Stimulated activated CD8-positive, alpha-beta memory T cell treated with anti-CD3 and anti-CD28 coated beads, Interleukin-12 subunit alpha, Interleukin-12 subunit beta, amount 100 ng/mL, for 24 hours (primary cell): ENCODE results near the gene IL15.
"Not testable (repeated sequence)": the region's sequence is repeated elsewhere in the genome, so short reads cannot be mapped to it uniquely, and the experiment has no call there.

Experiments
- DNase-seq: peaks from one replicate; pipeline ENCODE4 v3.0.0-alpha.2; 2020; ENCODE audit errors: extremely low read depth

IL15 gene

GRCh38 chr4:141702472-141703182 lies 66.2 kb downstream of the IL15 start:
- DNase-seq = no peak

- no peak for DNase-seq
Measured at GRCh38 chr4:141703497-141703896, 67.1 kb downstream of the IL15 start.

- no peak for DNase-seq
Measured at GRCh38 chr4:141705048-141705746, 68.8 kb downstream of the IL15 start.

GRCh38 chr4:141705747-141706377 lies 69.5 kb downstream of the IL15 start:
- DNase-seq = no peak

- no peak for DNase-seq
Measured at GRCh38 chr4:141706445-141706844, 70.1 kb downstream of the IL15 start.

- no peak for DNase-seq
Measured at GRCh38 chr4:141711211-141711610, 74.8 kb downstream of the IL15 start.

- DNase-seq = no peak
Measured at GRCh38 chr4:141713185-141713584, 76.8 kb downstream of the IL15 start.

GRCh38 chr4:141713771-141714445 lies 77.5 kb downstream of the IL15 start:
- DNase-seq = no peak

- DNase-seq = no peak
Measured at GRCh38 chr4:141719585-141719984, 83.2 kb downstream of the IL15 start.

GRCh38 chr4:141721174-141721573 lies 84.8 kb downstream of the IL15 start:
- DNase-seq = no peak

GRCh38 chr4:141724646-141725045 lies 88.3 kb downstream of the IL15 start:
- DNase-seq = no peak

GRCh38 chr4:141727420-141727819 lies 91.0 kb downstream of the IL15 start:
- DNase-seq = no peak

GRCh38 chr4:141730805-141731204 lies 94.4 kb downstream of the IL15 start:
- DNase-seq = no peak

- DNase-seq = no peak
Measured at GRCh38 chr4:141731481-141731880, 95.1 kb downstream of the IL15 start.

GRCh38 chr4:141739636-141740035 lies 103.3 kb downstream of the IL15 start:
- DNase-seq = no peak

GRCh38 chr4:141746026-141746425 lies 109.6 kb downstream of the IL15 start:
- no peak for DNase-seq

- not testable (repeated sequence) for DNase-seq
Measured at GRCh38 chr4:141751806-141752205, 115.4 kb downstream of the IL15 start.

GRCh38 chr4:141757287-141757686 lies 120.9 kb downstream of the IL15 start:
- DNase-seq = no peak

- DNase-seq = no peak
Measured at GRCh38 chr4:141759796-141760425, 123.5 kb downstream of the IL15 start.

- no peak for DNase-seq
Measured at GRCh38 chr4:141761926-141762325, 125.5 kb downstream of the IL15 start.

- no peak for DNase-seq
Measured at GRCh38 chr4:141763374-141763773, 127.0 kb downstream of the IL15 start.

GRCh38 chr4:141768954-141769353 lies 132.6 kb downstream of the IL15 start:
- no peak for DNase-seq
